ENCODE data around the gene MYO1C. TPM values are rescaled to one million over a fixed set of nuclear protein-coding genes. Genes with fewer than 3 reads are reported as not detected.
A peak's percentile ranks its signal among the peaks of the same experiment; 100 is the strongest.
"Not testable (repeated sequence)": the region's sequence is repeated elsewhere in the genome, so short reads cannot be mapped to it uniquely, and the experiment has no call there.

MYO1C gene
- total RNA-seq, 2 donors from 2014 or later = 280 to 315 TPM

- intact Hi-C loops (cut with DNase I) = no loop called here
- no peaks in the 10 kb centered on the region for H3K36me3 ChIP-seq
Measured at GRCh38 chr17:1449412-1449967, 43.0 kb downstream of the MYO1C start.

GRCh38 chr17:1447052-1447451, 45.4 kb downstream of the MYO1C start:
- Histone ChIP-seq H3K27ac (no peak overlapping the region), H3K4me1 (peaks cover 14% of the 10 kb centered on the region), H3K27me3 (no peaks in the 10 kb centered on the region), H3K4me3 (no peak overlapping the region), H3K36me3 (no peaks in the 10 kb centered on the region), H3K9me3 (no peaks in the 10 kb centered on the region), H3K9ac (ENCODE audit: low read depth in 2 of 2, low read length in 2 of 2) (no peak overlapping the region)
- TF ChIP-seq, protein P1, sequence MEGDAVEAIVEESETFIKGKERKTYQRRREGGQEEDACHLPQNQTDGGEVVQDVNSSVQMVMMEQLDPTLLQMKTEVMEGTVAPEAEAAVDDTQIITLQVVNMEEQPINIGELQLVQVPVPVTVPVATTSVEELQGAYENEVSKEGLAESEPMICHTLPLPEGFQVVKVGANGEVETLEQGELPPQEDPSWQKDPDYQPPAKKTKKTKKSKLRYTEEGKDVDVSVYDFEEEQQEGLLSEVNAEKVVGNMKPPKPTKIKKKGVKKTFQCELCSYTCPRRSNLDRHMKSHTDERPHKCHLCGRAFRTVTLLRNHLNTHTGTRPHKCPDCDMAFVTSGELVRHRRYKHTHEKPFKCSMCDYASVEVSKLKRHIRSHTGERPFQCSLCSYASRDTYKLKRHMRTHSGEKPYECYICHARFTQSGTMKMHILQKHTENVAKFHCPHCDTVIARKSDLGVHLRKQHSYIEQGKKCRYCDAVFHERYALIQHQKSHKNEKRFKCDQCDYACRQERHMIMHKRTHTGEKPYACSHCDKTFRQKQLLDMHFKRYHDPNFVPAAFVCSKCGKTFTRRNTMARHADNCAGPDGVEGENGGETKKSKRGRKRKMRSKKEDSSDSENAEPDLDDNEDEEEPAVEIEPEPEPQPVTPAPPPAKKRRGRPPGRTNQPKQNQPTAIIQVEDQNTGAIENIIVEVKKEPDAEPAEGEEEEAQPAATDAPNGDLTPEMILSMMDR (IDR thresholded peaks at IDR 0.05) = no peak
- no peak for DNase-seq
- intact Hi-C loops (cut with DNase I) = no loop called here

More at GRCh38 chr17:1449412-1449967, 43.0 kb downstream of the MYO1C start:
- TF ChIP-seq, protein P1 (IDR thresholded peaks at IDR 0.05) = no peak
- DNase-seq = no peak
- Histone ChIP-seq H3K4me3 (no peak overlapping the region), H3K9me3 (no peaks in the 10 kb centered on the region), H3K9ac (ENCODE audit: low read depth in 2 of 2, low read length in 2 of 2) (no peak overlapping the region), H3K27me3 (no peaks in the 10 kb centered on the region), H3K4me1 (peaks cover 25% of the 10 kb centered on the region), H3K27ac (peak overlapping the region; percentile 55)

DNA sequence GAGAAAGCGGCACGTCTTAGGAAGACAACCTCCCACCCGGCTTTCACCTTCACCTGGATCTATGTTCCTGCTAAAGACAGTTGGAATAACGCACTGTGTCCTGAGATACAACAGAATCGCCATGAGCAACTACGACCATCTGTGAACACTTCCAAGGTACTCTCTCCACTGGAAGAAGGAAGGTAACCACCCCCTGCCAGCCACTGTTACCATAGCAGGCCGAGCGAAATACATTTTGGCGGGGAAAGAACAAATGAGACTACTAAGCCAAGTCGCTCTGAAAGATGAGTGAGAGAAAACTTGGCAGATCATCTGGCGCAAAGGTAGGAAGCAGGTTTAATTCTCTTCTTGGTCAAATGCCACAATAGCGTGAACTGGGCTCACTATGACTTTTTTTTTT, 46.3 kb downstream of the MYO1C start:
- Histone ChIP-seq H3K9ac (ENCODE audit: low read depth in 2 of 2, low read length in 2 of 2) (no peak overlapping the region), H3K9me3 (no peaks in the 10 kb centered on the region), H3K4me1 (peaks cover 14% of the 10 kb centered on the region), H3K27ac (no peak overlapping the region), H3K27me3 (no peaks in the 10 kb centered on the region), H3K36me3 (no peaks in the 10 kb centered on the region), H3K4me3 (no peak overlapping the region)
- DNase-seq = no peak
- TF ChIP-seq, protein P1 (IDR thresholded peaks at IDR 0.05) = no peak
- intact Hi-C loops (cut with DNase I) = no loop called here

DNA sequence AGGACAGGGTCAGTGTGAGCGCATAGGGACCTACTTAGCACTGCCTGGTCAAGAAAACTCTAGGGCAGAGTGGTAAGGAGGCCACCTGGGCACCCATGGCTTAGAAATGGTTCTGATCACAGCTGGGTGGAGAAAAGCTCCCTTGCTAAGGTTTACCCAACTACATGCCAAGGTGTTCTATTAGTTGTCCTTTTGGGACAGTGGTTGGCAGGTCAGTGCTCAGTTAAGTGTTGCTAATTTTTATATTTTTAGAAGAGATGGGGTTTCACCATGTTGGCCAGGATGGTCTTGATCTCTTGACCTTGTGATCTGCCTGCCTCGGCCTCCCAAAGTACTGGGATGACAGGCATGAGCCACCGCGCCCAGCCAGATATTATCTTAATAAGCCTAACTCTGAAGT, 46.8 kb downstream of the MYO1C start:
- H3K9ac ChIP-seq (ENCODE audit: low read depth in 2 of 2, low read length in 2 of 2); H3K9me3 ChIP-seq; H3K4me3 ChIP-seq; H3K27me3 ChIP-seq; H3K36me3 ChIP-seq; DNase-seq; intact Hi-C loops (cut with DNase I); H3K27ac ChIP-seq: not testable (repeated sequence)
- H3K4me1 ChIP-seq = peaks cover 14% of the 10 kb centered on the region

GRCh38 chr17:1442721-1443120, 49.8 kb downstream of the MYO1C start:
- intact Hi-C loops (cut with DNase I); H3K4me3 ChIP-seq; DNase-seq; H3K9ac ChIP-seq (ENCODE audit: low read depth in 2 of 2, low read length in 2 of 2); H3K9me3 ChIP-seq; H3K27me3 ChIP-seq; H3K36me3 ChIP-seq; H3K27ac ChIP-seq; H3K4me1 ChIP-seq: not testable (repeated sequence)

DNA sequence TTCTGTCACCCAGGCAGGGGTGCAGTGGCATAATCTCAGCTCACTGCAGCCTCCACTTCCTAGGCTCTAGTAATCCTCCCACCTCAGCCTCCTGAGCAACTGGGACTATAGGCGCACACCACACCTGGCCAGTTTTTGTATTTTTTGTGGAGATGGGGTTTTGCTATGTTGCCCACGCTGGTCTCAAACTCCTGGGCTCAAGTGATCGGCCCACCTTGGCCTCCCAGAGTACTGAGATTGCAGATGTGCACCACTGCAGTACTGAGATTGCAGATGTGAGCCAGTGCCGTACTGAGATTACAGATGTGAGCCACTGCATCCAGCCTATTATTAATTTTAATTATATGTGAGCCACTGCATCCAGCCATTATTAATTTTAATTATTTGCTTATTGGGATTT, 50.3 kb downstream of the MYO1C start:
- H3K27me3 ChIP-seq = no peaks in the 10 kb centered on the region
- no peak overlapping the region for H3K4me3 ChIP-seq
- H3K9me3 ChIP-seq = no peaks in the 10 kb centered on the region
- no peak overlapping the region for H3K9ac ChIP-seq (ENCODE audit: low read depth in 2 of 2, low read length in 2 of 2)
- H3K27ac ChIP-seq = no peak overlapping the region
- DNase-seq = no peak
- TF ChIP-seq, protein P1 (IDR thresholded peaks at IDR 0.05) = no peak
- H3K36me3 ChIP-seq = no peaks in the 10 kb centered on the region
- intact Hi-C loops (cut with DNase I) = no loop called here
- H3K4me1 ChIP-seq = no peaks in the 10 kb centered on the region

Data from colonic mucosa (tissue), 4 donors.